Endothelial cell of umbilical vein (primary cell): ENCODE results near the gene RAPH1. TPM values are rescaled to one million over a fixed set of nuclear protein-coding genes. Genes with fewer than 3 reads are reported as not detected.

Experiments
- BruUV-seq: library from RNA; stranded (reverse); fragments of 400-500 nt; replicated peaks from 2 replicates; lab custom pipeline; 2021; lab: Mats Ljungman, UMichigan
- CTCF ChIA-PET: fragments of 300-600, 350-600 bp; sonication (Branson Sonifier 250); formaldehyde crosslinking; loops from one replicate; lab custom pipeline; 2021; ENCODE audit warnings: antibody characterized with exemption, inconsistent platforms; lab: Charles Lee
- POLR2A ChIA-PET: fragments of 300-600, 350-600 bp; sonication (Branson Sonifier 250); formaldehyde crosslinking; loops from one replicate; lab custom pipeline; 2021; ENCODE audit warnings: antibody characterized with exemption, inconsistent platforms; lab: Charles Lee
- DNase-seq: peaks from one replicate; pipeline ENCODE4 v3.0.0-alpha.2; 2011; ENCODE audit warnings: low read depth, low spot score
- FAIRE-seq: peaks from 2 replicates; lab custom pipeline; 2011; peaks lifted over from hg19 to GRCh38; lab: Jason Lieb, UNC
- H2AFZ ChIP-seq: 2 replicates; pipeline ENCODE4 v1.6.0; 2012; ENCODE audit warnings: low read depth, low read length, control low read depth, inconsistent platforms
- H3K27ac ChIP-seq: 2 replicates; pipeline ENCODE4 v1.5.1; 2011; ENCODE audit warnings: low read depth, mild to moderate bottlenecking, control low read depth, low read length, moderate library complexity; ENCODE audit not compliant: insufficient read depth
- H3K27me3 ChIP-seq, 2 experiments: 2 replicates each; pipeline versions ENCODE4 v1.6.0 to v1.6.1; 2011; ENCODE audit warnings: low read length in 2 of 2, mixed read lengths in 1 of 2; ENCODE audit not compliant: control insufficient read depth in 2 of 2, insufficient read depth in 2 of 2
- H3K36me3 ChIP-seq, 2 experiments: 2 replicates in 1 of 2; 3 replicates in 1 of 2; pipeline ENCODE4 v1.5.1; 2011; ENCODE audit warnings: low read length in 2 of 2, mild to moderate bottlenecking in 1 of 2, moderate library complexity in 1 of 2; ENCODE audit not compliant: control insufficient read depth in 2 of 2, insufficient read depth in 2 of 2; ENCODE audit errors: extremely low read depth in 1 of 2
- H3K4me1 ChIP-seq: 3 replicates; pipeline ENCODE4 v1.5.1; 2011; ENCODE audit warnings: mild to moderate bottlenecking, low read length; ENCODE audit not compliant: control insufficient read depth, insufficient read depth; ENCODE audit errors: extremely low read depth
- H3K4me2 ChIP-seq: 2 replicates; pipeline ENCODE4 v1.6.1; 2011; ENCODE audit warnings: low read length, control low read depth, mixed read lengths; ENCODE audit not compliant: insufficient read depth
- H3K4me3 ChIP-seq, 3 experiments: fragments of 200-600 bp in 1 of 3; sonication (generic), shearing (Covaris generic) in 1 of 3; replicated peaks in 1 of 3; 2 replicates each; pipeline ENCODE4 v1.5.1; 2011 to 2016; ENCODE audit warnings: control low read depth in 3 of 3, low read length in 3 of 3, mild to moderate bottlenecking in 2 of 3, inconsistent platforms in 1 of 3, low read depth in 1 of 3, moderate library complexity in 1 of 3; ENCODE audit not compliant: insufficient read depth in 1 of 3
- H3K79me2 ChIP-seq: 2 replicates; pipeline ENCODE4 v1.6.0; 2012; ENCODE audit warnings: low read length, inconsistent platforms; ENCODE audit not compliant: control insufficient read depth, insufficient read depth
- H3K9ac ChIP-seq: replicated peaks from 2 replicates; pipeline ENCODE3; 2011; ENCODE audit warnings: low read length, control low read depth; ENCODE audit not compliant: insufficient read depth; ENCODE audit errors: extremely low read depth
- H3K9me1 ChIP-seq: replicated peaks from 3 replicates; pipeline ENCODE4 v1.6.0; 2011; ENCODE audit warnings: mild to moderate bottlenecking, low read length; ENCODE audit not compliant: control insufficient read depth, insufficient read depth; ENCODE audit errors: extremely low read depth
- H3K9me3 ChIP-seq: replicated peaks from 2 replicates; pipeline ENCODE4 v1.5.1; 2012; ENCODE audit warnings: low read length, inconsistent platforms; ENCODE audit not compliant: control insufficient read depth, insufficient read depth
- H4K20me1 ChIP-seq: replicated peaks from 2 replicates; pipeline ENCODE3; 2011; ENCODE audit warnings: mild to moderate bottlenecking, low read length; ENCODE audit not compliant: control insufficient read depth, insufficient read depth; ENCODE audit errors: extremely low read depth
- CTCF ChIP-seq, 2 donors: IDR thresholded peaks; 1 replicate in 1 of 2; 2 replicates in 1 of 2; pipeline ENCODE4 v1.5.1; 2011; ENCODE audit warnings: low read length in 2 of 2, mild to moderate bottlenecking in 2 of 2, moderate library complexity in 2 of 2, control low read depth in 1 of 2, inconsistent platforms in 1 of 2, low read depth in 1 of 2; ENCODE audit not compliant: insufficient read depth in 1 of 2; ENCODE audit errors: extremely low read depth in 1 of 2
- EZH2 ChIP-seq: IDR thresholded peaks from 2 replicates; pipeline ENCODE4 v1.6.1; 2012; ENCODE audit warnings: borderline replicate concordance, low read depth, mild to moderate bottlenecking, moderate library complexity, low read length, inconsistent platforms; ENCODE audit not compliant: severe bottlenecking
- FOS ChIP-seq: IDR thresholded peaks from 2 replicates; pipeline ENCODE4 v1.6.1; 2011; ENCODE audit warnings: mild to moderate bottlenecking, low read length, moderate library complexity, borderline replicate concordance; ENCODE audit not compliant: insufficient read depth
- GATA2 ChIP-seq: IDR thresholded peaks from 2 replicates; pipeline ENCODE4 v1.7.0; 2011; ENCODE audit warnings: low read depth, mild to moderate bottlenecking, moderate library complexity, mixed read lengths, low read length; ENCODE audit not compliant: insufficient read length, insufficient read depth
- JUN ChIP-seq: IDR thresholded peaks from 2 replicates; pipeline ENCODE4 v1.6.1; 2011; ENCODE audit warnings: borderline replicate concordance, low read depth; ENCODE audit not compliant: insufficient read length, insufficient read depth
- MYC ChIP-seq: IDR thresholded peaks from one replicate; pipeline ENCODE4 v1.6.1; 2011; ENCODE audit warnings: mild to moderate bottlenecking, low read depth, low read length
- POLR2A ChIP-seq: IDR thresholded peaks from 2 replicates; pipeline ENCODE4 v1.6.1; 2012; ENCODE audit warnings: low read depth, mild to moderate bottlenecking, control low read depth, low read length
- POLR2AphosphoS5 ChIP-seq: IDR thresholded peaks from 2 replicates; pipeline ENCODE4 v1.6.1; 2012; ENCODE audit warnings: low read depth, mild to moderate bottlenecking, control low read depth, low read length, moderate library complexity; ENCODE audit not compliant: insufficient read depth
- dilution Hi-C: fragments of 300-500 bp; cut with MboI; formaldehyde crosslinking; loops from one replicate; pipeline ENCODE4 v1.15.0; 2019; ENCODE audit warnings: low sequenced_read_pairs; ENCODE audit not compliant: extremely low pct_ligation_motif_present
- intact Hi-C: fragments of 100-400 bp; cut with micrococcal nuclease; formaldehyde crosslinking; loops from one replicate; pipeline ENCODE4 v1.10.0; 2022
- polyA plus RNA-seq, 4 experiments: library from polyadenylated mRNA; depleted of rRNA in 3 of 4; stranded (reverse) in 3 of 4; unstranded in 1 of 4; fragments of >200 nt; gene quantifications; 2 replicates each; pipeline versions ENCODE4 v1.2.1 to v1.2.3, GENCODE V29; 2011 to 2012; ENCODE audit warnings: missing spikeins in 1 of 4
- total RNA-seq: library from RNA; stranded (reverse); gene quantifications from 2 replicates; pipeline ENCODE4 v1.2.3, GENCODE V29; 2021
- TF ChIP-seq, protein P1 (sequence below): IDR thresholded peaks from 2 replicates; pipeline ENCODE4 v1.6.1; 2011; ENCODE audit not compliant: insufficient read depth, insufficient read length

Gene RAPH1
- total and polyA plus RNA-seq, 2 donors (not counting 3 experiments of a cell fraction or from before 2014, with no cell fraction given), result 5.1 to 59.5 TPM

GRCh38 chr2:203383038-203383437, 152.1 kb downstream of the RAPH1 start:
- Histone ChIP-seq H3K9ac (no peak overlapping the region), H3K27me3 (no peaks in the 10 kb centered on the region), H3K27ac (no peak overlapping the region), H3K4me3 (no peak overlapping the region), H3K4me1 (no peaks in the 10 kb centered on the region), H3K9me1 (no peaks in the 10 kb centered on the region), H3K9me3 (no peaks in the 10 kb centered on the region), H4K20me1 (no peaks in the 10 kb centered on the region), H2AFZ (no peak overlapping the region), H3K4me2 (no peak overlapping the region), H3K79me2 (peaks cover 5% of the 10 kb centered on the region), H3K36me3 (no peaks in the 10 kb centered on the region)
- CTCF ChIA-PET, result interaction anchor here (1.1 kb wide), 1 partner anchor 9 kb away, joined by 4 read pairs; no protein-coding TSS in a partner anchor
- FAIRE-seq (no peak), DNase-seq (no peak)
- TF ChIP-seq POLR2AphosphoS5, result no peak
- TF ChIP-seq JUN, result no peak
- no peak for TF ChIP-seq MYC
- no peak for TF ChIP-seq EZH2
- TF ChIP-seq FOS, result no peak
- TF ChIP-seq POLR2A, result no peak
- TF ChIP-seq GATA2, result no peak
- TF ChIP-seq CTCF (IDR thresholded peaks at IDR 0.05; ENCODE audit: extremely low read depth in 1 of 2, insufficient read depth in 1 of 2, low read depth in 1 of 2, low read length in 2 of 2), result no peak
- TF ChIP-seq, protein P1, sequence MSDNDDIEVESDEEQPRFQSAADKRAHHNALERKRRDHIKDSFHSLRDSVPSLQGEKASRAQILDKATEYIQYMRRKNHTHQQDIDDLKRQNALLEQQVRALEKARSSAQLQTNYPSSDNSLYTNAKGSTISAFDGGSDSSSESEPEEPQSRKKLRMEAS, result no peak
- no TSS peak for BruUV-seq
- POLR2A ChIA-PET, result no interaction called here
- dilution Hi-C loops, result no loop called here
- intact Hi-C loops, result no loop called here
